ENCODE data around the gene CLEC4G.

The CLEC4G gene

DNA sequence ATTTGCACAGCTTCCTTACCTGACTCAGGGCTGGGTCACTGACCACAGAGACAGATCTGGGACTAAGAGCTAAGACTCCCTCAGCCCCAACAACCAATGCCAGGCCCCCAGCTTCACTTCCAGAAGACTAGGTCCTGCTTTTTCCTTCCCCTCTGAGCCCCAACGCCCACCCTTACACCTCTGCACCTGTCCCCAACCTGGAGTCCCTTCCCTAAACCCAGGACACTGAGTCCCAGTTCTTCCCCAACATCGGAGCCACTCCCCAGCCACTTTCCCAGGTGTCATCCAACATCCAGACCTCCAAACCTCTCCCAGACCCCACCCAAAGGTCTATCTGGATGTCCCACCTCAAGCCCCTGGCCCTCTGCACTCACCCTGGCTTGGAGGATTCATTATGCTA, 32.9 kb downstream of the CLEC4G start:
- in situ Hi-C loops (cut with MboI; ENCODE audit: low sequenced_read_pairs): no loop called here

DNA sequence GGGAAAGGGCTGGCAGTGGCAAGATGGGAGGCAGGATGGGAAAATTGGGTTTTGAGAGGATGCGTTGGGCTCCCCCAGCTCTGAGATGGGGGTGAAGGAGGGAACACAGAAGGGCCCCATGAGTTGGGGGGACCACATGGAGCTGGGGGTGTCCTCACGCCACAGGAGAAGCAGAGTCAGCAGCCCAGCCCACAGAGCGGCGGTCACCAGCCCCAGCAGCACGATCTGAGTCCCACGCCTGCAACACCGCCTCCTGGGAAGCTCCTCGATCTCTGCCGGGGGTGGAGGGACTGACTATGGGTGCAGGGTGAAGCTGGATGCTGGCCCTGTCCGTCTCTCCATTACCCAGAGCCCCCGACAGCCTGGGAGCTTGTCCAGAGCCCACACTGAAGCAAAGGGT, 33.3 kb downstream of the CLEC4G start:
- in situ Hi-C loops (cut with MboI; ENCODE audit: low sequenced_read_pairs): no loop called here

- in situ Hi-C loops (cut with MboI; ENCODE audit: low sequenced_read_pairs): no loop called here
These were observed 34.1 kb downstream of the CLEC4G start for GRCh38 chr19:7697721-7698287.

- in situ Hi-C loops (cut with MboI; ENCODE audit: low sequenced_read_pairs): no loop called here
These were observed 37.4 kb downstream of the CLEC4G start for GRCh38 chr19:7694499-7694898.

DNA sequence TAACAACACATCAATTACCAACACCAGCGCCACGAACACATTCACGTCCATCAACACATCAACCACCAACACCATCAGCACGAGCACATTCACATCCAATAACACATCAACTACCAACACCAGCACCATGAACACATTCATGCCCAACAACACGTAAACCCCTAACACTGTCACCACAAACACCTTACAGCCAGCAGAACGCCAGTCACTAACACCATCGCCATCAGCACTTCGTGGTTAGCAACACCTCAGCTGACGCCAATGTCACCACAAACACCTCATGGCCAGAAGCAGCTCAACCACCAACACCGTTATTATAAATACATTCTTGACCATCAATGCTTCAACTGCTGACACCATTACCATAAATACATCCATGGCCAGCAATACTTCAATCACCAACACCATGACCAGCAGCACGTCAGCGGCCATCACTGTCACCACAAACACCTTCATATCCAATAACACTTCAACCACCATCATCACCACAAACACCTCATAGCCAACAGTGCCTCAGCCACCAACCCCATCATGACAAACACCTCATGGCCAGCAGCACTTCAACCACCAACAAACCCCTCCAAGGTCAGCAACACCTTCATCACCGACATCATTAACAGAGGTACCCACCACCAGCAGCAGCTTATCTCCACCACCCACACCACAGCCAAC, 39.4 kb downstream of the CLEC4G start:
- in situ Hi-C loops (cut with MboI; ENCODE audit: low sequenced_read_pairs): no loop called here

GRCh38 chr19:7691497-7691896, 40.4 kb downstream of the CLEC4G start:
- in situ Hi-C loops (cut with MboI; ENCODE audit: low sequenced_read_pairs): no loop called here

DNA sequence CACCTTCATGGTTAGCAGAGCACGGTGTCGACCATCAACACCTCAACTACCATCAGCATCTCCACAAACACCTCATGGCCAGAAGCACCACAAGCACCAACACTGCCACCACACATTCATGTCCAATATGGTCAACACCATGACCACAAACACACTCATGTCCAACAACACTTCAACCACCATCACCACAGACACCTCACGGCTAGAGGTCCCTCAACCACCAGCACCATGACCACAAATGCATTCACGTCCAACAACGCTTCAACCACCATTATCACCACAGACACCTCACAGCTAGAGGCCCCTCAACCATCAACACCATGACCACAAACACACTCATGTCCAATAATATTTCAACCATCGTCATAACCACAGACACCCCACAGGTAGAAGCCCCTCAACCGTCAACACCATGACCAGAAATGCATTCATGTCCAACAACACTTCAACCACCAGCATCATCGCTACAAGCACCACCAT, 41.1 kb downstream of the CLEC4G start:
- in situ Hi-C loops (cut with MboI; ENCODE audit: low sequenced_read_pairs): no loop called here

GRCh38 chr19:7689165-7689564, 42.7 kb downstream of the CLEC4G start:
- in situ Hi-C loops (cut with MboI; ENCODE audit: low sequenced_read_pairs): no loop called here

DNA sequence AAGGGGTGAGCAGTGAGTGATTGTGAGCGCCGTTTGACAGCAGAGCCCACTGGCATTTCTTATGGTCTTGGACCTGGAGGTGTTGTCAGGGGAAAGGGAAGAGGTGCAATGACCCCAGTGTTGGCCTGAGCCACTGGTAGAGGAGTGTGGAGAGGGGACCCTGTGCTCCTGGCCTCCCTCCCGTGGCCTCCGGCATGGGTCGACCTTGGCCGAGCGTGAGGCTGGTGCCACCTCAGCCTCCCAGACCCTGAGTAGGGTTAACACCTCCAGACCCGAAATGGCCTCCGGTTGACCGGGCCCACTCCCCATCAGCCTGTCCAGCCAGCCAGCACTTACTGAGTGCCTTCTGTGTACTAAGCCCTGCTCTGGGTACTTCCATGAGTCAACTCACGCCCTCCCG, 44.7 kb downstream of the CLEC4G start:
- in situ Hi-C loops (cut with MboI; ENCODE audit: low sequenced_read_pairs): no loop called here

GRCh38 chr19:7685546-7686445, 46.1 kb downstream of the CLEC4G start:
- in situ Hi-C loops (cut with MboI; ENCODE audit: low sequenced_read_pairs): no loop called here

DNA sequence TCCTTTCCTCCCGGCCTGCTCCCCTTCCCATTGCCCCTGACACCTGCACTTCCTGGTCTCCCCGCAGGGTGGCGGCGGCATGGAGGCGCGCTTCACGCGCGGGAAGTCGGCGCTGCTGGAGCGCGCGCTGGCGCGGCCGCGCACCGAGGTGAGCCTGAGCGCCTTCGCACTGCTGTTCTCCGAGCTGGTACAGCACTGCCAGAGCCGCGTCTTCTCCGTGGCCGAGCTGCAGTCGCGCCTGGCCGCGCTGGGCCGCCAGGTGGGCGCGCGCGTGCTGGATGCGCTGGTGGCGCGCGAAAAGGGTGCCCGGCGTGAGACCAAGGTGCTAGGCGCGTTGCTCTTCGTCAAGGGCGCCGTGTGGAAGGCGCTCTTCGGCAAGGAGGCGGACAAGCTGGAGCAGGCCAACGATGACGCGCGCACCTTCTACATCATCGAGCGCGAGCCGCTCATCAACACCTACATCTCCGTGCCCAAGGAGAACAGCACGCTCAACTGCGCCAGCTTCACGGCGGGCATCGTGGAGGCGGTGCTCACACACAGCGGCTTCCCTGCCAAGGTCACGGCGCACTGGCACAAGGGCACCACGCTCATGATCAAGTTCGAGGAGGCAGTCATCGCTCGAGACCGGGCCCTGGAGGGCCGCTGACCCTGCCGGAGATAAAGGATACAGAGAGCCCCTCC, 49.6 kb downstream of the CLEC4G start:
- in situ Hi-C loops (cut with MboI; ENCODE audit: low sequenced_read_pairs): no loop called here

DNA sequence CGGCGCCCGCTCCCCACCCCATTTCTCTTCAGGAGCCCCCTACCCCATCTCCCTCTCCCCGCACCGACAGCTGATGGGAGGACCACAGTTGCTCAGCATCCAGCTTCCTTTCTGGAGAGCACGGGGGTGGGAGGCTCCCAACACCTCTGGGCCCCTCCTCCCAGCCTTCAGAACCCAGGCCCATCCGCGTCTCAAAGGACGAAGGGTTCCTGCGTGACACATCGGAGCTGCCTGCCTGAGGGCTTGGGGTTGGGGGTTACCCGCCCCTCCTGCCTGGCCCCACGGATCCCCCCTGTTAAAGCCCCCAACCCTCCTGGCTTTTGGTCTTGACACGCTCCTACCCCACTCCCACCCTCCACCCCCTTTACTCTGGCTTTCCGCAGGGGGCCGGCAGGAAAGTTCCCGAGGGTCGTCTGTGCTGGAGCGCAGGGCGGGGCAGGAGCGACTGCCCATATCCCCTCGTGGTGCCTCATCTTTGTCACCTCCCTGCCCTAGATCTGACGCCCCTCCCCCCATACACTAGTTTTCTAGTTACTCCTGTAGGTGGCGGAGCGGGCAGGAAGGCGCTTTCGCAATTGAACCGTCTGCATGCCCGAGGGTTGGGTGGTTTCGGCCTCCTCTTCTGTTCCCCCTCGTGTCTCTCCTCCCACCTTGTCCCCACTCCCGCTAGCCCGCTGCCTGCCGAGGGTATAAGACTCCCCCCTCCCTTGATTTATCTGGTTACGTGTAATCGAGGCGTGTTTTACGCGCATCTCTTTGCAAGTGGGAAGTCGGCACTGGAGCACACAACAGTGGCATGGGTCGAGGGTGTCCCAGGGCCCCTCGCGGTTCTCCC, 50.4 kb downstream of the CLEC4G start:
- in situ Hi-C loops (cut with MboI; ENCODE audit: low sequenced_read_pairs): no loop called here

DNA sequence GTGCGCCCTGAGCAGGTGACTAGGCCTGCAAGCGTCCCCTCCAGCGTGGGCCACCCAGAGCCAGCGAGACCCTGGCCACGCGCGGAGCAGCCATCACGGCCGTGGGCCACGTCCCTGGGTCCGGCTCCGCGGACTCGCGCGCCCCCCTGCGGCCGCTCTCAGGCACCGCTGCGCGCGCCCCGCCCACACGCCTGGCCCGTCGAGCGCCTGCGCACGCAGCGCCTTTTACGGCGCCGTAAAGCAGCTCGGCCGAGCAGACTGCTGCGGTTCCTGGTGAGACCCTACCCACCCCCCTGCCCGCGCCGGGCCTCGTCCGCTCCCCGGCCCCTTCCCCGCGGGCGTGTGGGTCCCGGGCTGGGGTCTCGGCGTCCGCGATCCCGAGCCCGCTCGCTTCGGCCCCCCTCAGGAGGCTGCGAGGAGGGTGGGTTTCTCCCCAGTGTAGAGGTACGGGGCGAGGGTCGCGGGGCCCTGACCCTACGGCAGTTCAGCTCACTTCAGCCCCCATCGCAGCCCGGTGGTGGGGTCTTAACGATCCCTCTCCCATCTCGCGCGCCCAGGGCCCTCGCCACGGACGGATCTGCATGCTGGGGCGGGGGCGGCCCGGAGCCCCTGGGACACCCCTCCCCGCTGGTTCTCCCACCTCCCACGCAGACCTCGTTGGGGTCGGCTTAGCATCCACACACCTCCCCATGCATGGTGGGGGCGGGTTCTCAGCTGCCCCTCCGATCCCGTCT, 51.1 kb downstream of the CLEC4G start, which contains the start of gene TRAPPC5:
TSS of gene TRAPPC5 (plus strand) at position 228 of the 734 bp plus-strand sequence. CDS start 1,421 bp downstream, outside the sequence.
- in situ Hi-C loops (cut with MboI; ENCODE audit: low sequenced_read_pairs): no loop called here

- in situ Hi-C loops (cut with MboI; ENCODE audit: low sequenced_read_pairs): no loop called here
These were observed 51.9 kb downstream of the CLEC4G start for GRCh38 chr19:7679771-7680605.

- in situ Hi-C loops (cut with MboI; ENCODE audit: low sequenced_read_pairs): no loop called here
These were observed 52.7 kb downstream of the CLEC4G start for GRCh38 chr19:7678971-7679751.
